Measurements from ENCODE around the gene ANKFY1. TPM values are rescaled to one million over a fixed set of nuclear protein-coding genes. Genes with fewer than 3 reads are reported as not detected.

The ANKFY1 gene
- total and polyA plus RNA-seq, 2 donors (not counting 3 experiments of a cell fraction or from before 2014, with no cell fraction given): 30.6 to 51.1 TPM

GRCh38 chr17:4165301-4166010, 98.3 kb downstream of the ANKFY1 start:
- H3K4me3 ChIP-seq (replicated peaks in 1 of 3; ENCODE audit: insufficient read depth in 1 of 3, low read depth in 1 of 3, low read length in 3 of 3): no peak overlapping the region
- no peaks in the 10 kb centered on the region for H3K9me1 ChIP-seq (replicated peaks; ENCODE audit: control insufficient read depth, extremely low read depth, insufficient read depth, low read length)
- H3K27ac ChIP-seq (ENCODE audit: insufficient read depth, low read depth, low read length): no peak overlapping the region
- DNase-seq (ENCODE audit: low read depth, low spot score): no peak
- ChIA-PET CTCF (no interaction called here), POLR2A (no interaction called here)
- intact Hi-C loops (cut with micrococcal nuclease) (no loop called here), dilution Hi-C loops (cut with MboI; ENCODE audit: extremely low pct_ligation_motif_present, low sequenced_read_pairs) (no loop called here)
- no peak overlapping the region for H2AFZ ChIP-seq (ENCODE audit: low read depth, low read length)
- peaks cover 18 to 38% of the 10 kb centered on the region in 2 experiments for H3K36me3 ChIP-seq (ENCODE audit: control insufficient read depth in 2 of 2, extremely low read depth in 1 of 2, insufficient read depth in 2 of 2, low read length in 2 of 2)
- no peaks in the 10 kb centered on the region for H3K9me3 ChIP-seq (replicated peaks; ENCODE audit: control insufficient read depth, insufficient read depth, low read length)
- no peaks in the 10 kb centered on the region for H3K79me2 ChIP-seq (ENCODE audit: control insufficient read depth, insufficient read depth, low read length)
- H3K27me3 ChIP-seq (ENCODE audit: control insufficient read depth in 2 of 2, insufficient read depth in 2 of 2, low read length in 2 of 2): no peaks in the 10 kb centered on the region
- no TSS peak for BruUV-seq (replicated peaks)
- no peak overlapping the region for H3K4me2 ChIP-seq (ENCODE audit: insufficient read depth, low read length)
- no peaks in the 10 kb centered on the region for H4K20me1 ChIP-seq (replicated peaks; ENCODE audit: control insufficient read depth, extremely low read depth, insufficient read depth, low read length)
- TF ChIP-seq JUN (IDR thresholded peaks at IDR 0.05; ENCODE audit: borderline replicate concordance, insufficient read depth, insufficient read length, low read depth) (no peak), FOS (IDR thresholded peaks at IDR 0.05; ENCODE audit: borderline replicate concordance, insufficient read depth, low read length) (no peak), EZH2 (IDR thresholded peaks at IDR 0.05; ENCODE audit: borderline replicate concordance, low read depth, low read length, severe bottlenecking) (no peak), MAX (IDR thresholded peaks at IDR 0.05; ENCODE audit: insufficient read depth, insufficient read length) (no peak)
- H3K4me1 ChIP-seq (ENCODE audit: control insufficient read depth, extremely low read depth, insufficient read depth, low read length): peaks cover 4% of the 10 kb centered on the region
- FAIRE-seq: no peak
- H3K9ac ChIP-seq (replicated peaks; ENCODE audit: extremely low read depth, insufficient read depth, low read length): no peak overlapping the region

- dilution Hi-C loops (cut with MboI; ENCODE audit: extremely low pct_ligation_motif_present, low sequenced_read_pairs) (no loop called here), intact Hi-C loops (cut with micrococcal nuclease) (no loop called here)
- Histone ChIP-seq H4K20me1 (replicated peaks; ENCODE audit: control insufficient read depth, extremely low read depth, insufficient read depth, low read length) (no peaks in the 10 kb centered on the region), H3K27me3 (ENCODE audit: control insufficient read depth in 2 of 2, insufficient read depth in 2 of 2, low read length in 2 of 2) (no peaks in the 10 kb centered on the region), H3K9ac (replicated peaks; ENCODE audit: extremely low read depth, insufficient read depth, low read length) (no peak overlapping the region), H3K4me1 (ENCODE audit: control insufficient read depth, extremely low read depth, insufficient read depth, low read length) (peaks cover 4% of the 10 kb centered on the region), H3K9me1 (replicated peaks; ENCODE audit: control insufficient read depth, extremely low read depth, insufficient read depth, low read length) (no peaks in the 10 kb centered on the region), H3K4me2 (ENCODE audit: insufficient read depth, low read length) (no peak overlapping the region), H3K36me3 (ENCODE audit: control insufficient read depth in 2 of 2, extremely low read depth in 1 of 2, insufficient read depth in 2 of 2, low read length in 2 of 2) (peaks cover 4 to 23% of the 10 kb centered on the region in 2 experiments), H3K9me3 (replicated peaks; ENCODE audit: control insufficient read depth, insufficient read depth, low read length) (no peaks in the 10 kb centered on the region), H3K27ac (ENCODE audit: insufficient read depth, low read depth, low read length) (no peak overlapping the region), H3K4me3 (replicated peaks in 1 of 3; ENCODE audit: insufficient read depth in 1 of 3, low read depth in 1 of 3, low read length in 3 of 3) (no peak overlapping the region), H3K79me2 (ENCODE audit: control insufficient read depth, insufficient read depth, low read length) (no peaks in the 10 kb centered on the region), H2AFZ (ENCODE audit: low read depth, low read length) (no peak overlapping the region)
- FAIRE-seq (no peak), DNase-seq (ENCODE audit: low read depth, low spot score) (no peak)
- ChIA-PET CTCF (no interaction called here), POLR2A (no interaction called here)
- BruUV-seq (replicated peaks): no TSS peak
- TF ChIP-seq CTCF (IDR thresholded peaks at IDR 0.05; ENCODE audit: extremely low read depth in 1 of 2, insufficient read depth in 1 of 2, low read depth in 1 of 2, low read length in 2 of 2) (no peak), GATA2 (IDR thresholded peaks at IDR 0.05; ENCODE audit: insufficient read depth, insufficient read length, low read depth, low read length) (no peak), POLR2AphosphoS5 (IDR thresholded peaks at IDR 0.05; ENCODE audit: insufficient read depth, low read depth, low read length) (no peak), MYC (IDR thresholded peaks at IDR 0.05; ENCODE audit: low read depth, low read length) (no peak), POLR2A (IDR thresholded peaks at IDR 0.05; ENCODE audit: low read depth, low read length) (no peak), JUN (IDR thresholded peaks at IDR 0.05; ENCODE audit: borderline replicate concordance, insufficient read depth, insufficient read length, low read depth) (no peak), FOS (IDR thresholded peaks at IDR 0.05; ENCODE audit: borderline replicate concordance, insufficient read depth, low read length) (no peak), MAX (IDR thresholded peaks at IDR 0.05; ENCODE audit: insufficient read depth, insufficient read length) (no peak), EZH2 (IDR thresholded peaks at IDR 0.05; ENCODE audit: borderline replicate concordance, low read depth, low read length, severe bottlenecking) (no peak)
Observed at GRCh38 chr17:4163951-4164350, 99.8 kb downstream of the ANKFY1 start.

Data from endothelial cell of umbilical vein (primary cell).